ENCODE data around the gene NCCRP1. TPM values are rescaled to one million over a fixed set of nuclear protein-coding genes. Genes with fewer than 3 reads are reported as not detected.

The NCCRP1 gene
- total RNA-seq, 1 donor from 2014 or later: 9.5 TPM

DNA sequence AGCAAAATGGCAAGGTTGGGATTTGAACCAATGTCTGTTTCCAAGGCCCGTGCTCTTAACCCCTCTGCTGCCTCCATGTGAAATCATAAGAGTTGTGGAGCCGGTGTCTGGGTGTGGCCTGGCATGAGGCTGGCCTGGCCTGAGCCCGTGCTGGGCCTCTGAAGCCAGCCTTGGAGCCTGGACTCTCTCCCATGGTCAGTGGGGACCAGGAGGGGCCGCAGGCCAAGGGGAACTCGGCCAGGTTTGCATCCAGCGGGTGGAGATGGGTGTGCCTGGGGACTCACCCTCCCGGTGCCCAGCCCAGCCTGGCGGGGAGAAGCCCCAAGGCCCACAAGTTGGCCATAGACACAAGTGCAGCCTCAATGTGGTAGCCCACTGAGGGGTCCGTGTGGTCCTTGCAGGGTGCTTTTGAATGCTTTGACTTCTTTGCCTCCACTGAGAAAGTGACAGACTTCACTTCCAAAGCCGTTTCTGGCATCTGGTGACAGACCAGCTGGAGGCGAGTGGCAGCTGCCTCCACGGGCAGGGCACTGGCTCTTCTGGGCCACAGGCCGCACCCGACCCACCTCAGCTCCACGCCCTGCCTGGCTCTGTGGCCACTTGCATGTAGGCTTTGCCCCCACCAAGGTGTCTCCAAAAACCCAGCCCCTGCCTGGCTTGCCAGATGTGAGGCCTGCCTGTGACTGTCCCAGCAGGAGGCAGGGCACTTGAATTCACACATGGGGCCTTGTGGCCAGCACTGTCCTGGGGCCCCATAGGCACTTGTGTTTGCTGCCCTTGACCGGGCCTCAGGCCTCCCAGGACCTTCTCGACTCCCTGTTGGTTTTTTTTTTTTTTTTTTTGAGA, 26.2 kb upstream of the NCCRP1 start:
- Histone ChIP-seq H3K36me3 (ENCODE audit: control insufficient read depth, insufficient read depth, low read length) (peaks cover 13% of the 10 kb centered on the region), H3K27me3 (ENCODE audit: control insufficient read depth, insufficient read depth, low read length) (no peaks in the 10 kb centered on the region), H3K4me3 (ENCODE audit: low read depth, low read length) (no peak overlapping the region)
- TF ChIP-seq, protein P1, sequence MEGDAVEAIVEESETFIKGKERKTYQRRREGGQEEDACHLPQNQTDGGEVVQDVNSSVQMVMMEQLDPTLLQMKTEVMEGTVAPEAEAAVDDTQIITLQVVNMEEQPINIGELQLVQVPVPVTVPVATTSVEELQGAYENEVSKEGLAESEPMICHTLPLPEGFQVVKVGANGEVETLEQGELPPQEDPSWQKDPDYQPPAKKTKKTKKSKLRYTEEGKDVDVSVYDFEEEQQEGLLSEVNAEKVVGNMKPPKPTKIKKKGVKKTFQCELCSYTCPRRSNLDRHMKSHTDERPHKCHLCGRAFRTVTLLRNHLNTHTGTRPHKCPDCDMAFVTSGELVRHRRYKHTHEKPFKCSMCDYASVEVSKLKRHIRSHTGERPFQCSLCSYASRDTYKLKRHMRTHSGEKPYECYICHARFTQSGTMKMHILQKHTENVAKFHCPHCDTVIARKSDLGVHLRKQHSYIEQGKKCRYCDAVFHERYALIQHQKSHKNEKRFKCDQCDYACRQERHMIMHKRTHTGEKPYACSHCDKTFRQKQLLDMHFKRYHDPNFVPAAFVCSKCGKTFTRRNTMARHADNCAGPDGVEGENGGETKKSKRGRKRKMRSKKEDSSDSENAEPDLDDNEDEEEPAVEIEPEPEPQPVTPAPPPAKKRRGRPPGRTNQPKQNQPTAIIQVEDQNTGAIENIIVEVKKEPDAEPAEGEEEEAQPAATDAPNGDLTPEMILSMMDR (IDR thresholded peaks at IDR 0.05; ENCODE audit: insufficient read depth, low read length, severe bottlenecking): no peak
- DNase-seq (ENCODE audit: low read depth) (no peak), FAIRE-seq (no peak)

DNA sequence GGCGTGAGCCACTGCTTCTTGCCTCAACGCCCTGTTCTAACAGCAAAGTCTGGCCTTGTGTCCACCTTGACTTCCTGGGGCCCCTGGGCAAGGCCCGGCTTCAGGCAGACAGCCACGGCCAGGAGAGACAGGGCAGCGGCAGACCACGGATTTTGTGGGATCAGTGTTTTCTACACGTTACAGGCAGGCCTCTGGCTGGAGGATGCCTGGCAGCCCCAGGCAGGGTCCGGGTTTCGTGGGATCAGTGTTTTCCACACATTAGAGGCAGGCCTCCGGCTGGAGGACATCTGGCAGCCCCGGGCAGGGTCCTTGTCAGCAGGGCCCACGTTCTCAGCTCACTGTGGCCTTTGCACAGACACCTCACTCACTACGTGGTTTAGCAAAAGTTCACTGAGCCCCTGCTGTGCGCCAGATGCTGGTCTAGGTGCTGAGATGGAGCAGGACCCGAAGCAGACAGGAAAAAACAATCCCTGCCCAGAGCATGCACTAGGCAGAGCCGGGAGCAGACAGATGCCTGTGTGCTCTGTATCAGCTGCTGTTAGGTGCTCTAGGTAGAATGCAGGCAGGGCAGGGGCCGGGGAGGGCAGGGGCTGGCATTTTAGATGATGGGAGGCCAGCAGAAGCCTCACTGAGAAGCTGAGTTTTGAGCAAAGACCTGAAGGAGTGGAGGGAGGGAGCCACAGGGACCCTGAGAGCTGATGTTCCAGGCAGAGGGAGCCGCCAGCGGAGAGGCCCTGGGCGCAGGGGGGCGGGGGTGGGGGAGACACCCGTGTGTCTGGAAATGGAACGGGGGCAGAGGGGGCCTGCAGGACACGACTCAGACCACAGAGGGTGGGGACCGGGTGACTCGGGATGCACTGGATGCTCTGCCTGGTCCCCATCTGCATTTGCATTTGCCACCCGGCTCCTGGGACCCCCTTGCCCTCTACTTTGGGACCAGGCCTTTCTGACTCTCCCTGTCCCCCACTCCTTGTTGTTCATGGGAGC, 25.0 kb upstream of the NCCRP1 start:
- no peak for FAIRE-seq
- TF ChIP-seq, protein P1 (IDR thresholded peaks at IDR 0.05; ENCODE audit: insufficient read depth, low read length, severe bottlenecking): no peak

DNA sequence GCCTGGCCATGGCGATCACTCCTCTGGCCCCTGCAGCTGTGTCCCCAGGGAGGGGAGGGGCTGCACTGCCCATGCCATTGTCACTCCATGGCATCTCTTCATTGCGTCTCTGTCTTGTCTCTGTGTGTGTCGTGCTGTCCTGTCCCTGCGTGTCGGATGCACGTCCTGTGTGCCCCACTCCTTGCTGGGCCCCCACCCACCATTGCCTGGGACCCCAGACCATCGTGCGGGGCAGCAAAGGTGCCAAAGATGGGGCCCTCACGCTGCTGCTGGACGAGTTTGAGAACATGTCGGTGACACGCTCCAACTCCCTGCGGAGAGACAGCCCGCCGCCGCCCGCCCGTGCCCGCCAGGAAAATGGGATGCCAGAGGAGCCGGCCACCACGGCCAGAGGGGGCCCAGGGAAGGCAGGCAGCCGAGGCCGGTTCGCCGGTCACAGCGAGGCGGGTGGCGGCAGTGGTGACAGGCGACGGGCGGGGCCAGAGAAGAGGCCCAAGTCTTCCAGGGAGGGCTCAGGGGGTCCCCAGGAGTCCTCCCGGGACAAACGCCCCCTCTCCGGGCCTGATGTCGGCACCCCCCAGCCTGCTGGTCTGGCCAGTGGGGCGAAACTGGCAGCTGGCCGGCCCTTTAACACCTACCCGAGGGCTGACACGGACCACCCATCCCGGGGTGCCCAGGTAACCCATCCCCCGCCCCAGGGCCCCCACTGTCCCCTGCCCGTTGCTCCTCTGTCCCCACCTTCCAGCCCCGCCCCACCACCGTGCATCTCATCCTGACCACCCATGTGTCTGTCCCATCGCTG, 23.9 kb upstream of the NCCRP1 start:
- no peak for DNase-seq (ENCODE audit: low read depth)
- Histone ChIP-seq H3K36me3 (ENCODE audit: control insufficient read depth, insufficient read depth, low read length) (peaks cover 20% of the 10 kb centered on the region), H3K4me3 (ENCODE audit: low read depth, low read length) (no peak overlapping the region), H3K27me3 (ENCODE audit: control insufficient read depth, insufficient read depth, low read length) (no peaks in the 10 kb centered on the region)
- no peak for FAIRE-seq
- TF ChIP-seq, protein P1 (IDR thresholded peaks at IDR 0.05; ENCODE audit: insufficient read depth, low read length, severe bottlenecking): no peak

More for the DNA sequence above, 25.0 kb upstream of the NCCRP1 start:
- no peak for DNase-seq (ENCODE audit: low read depth)
- Histone ChIP-seq H3K36me3 (ENCODE audit: control insufficient read depth, insufficient read depth, low read length) (peaks cover 18% of the 10 kb centered on the region), H3K27me3 (ENCODE audit: control insufficient read depth, insufficient read depth, low read length) (no peaks in the 10 kb centered on the region), H3K4me3 (ENCODE audit: low read depth, low read length) (no peak overlapping the region)

DNA sequence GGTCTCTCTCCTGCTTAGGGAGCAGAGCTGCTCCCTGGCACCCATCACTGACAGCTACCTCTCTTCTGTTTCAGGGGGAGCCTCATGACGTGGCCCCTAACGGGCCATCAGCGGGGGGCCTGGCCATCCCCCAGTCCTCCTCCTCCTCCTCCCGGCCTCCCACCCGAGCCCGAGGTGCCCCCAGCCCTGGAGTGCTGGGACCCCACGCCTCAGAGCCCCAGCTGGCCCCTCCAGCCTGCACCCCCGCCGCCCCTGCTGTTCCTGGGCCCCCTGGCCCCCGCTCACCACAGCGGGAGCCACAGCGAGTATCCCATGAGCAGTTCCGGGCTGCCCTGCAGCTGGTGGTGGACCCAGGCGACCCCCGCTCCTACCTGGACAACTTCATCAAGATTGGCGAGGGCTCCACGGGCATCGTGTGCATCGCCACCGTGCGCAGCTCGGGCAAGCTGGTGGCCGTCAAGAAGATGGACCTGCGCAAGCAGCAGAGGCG, 23.2 kb upstream of the NCCRP1 start:
- H3K27me3 ChIP-seq (ENCODE audit: control insufficient read depth, insufficient read depth, low read length): no peaks in the 10 kb centered on the region
- TF ChIP-seq, protein P1 (IDR thresholded peaks at IDR 0.05; ENCODE audit: insufficient read depth, low read length, severe bottlenecking): no peak
- H3K36me3 ChIP-seq (ENCODE audit: control insufficient read depth, insufficient read depth, low read length): peaks cover 24% of the 10 kb centered on the region
- DNase-seq (ENCODE audit: low read depth): no peak
- FAIRE-seq: no peak
- H3K4me3 ChIP-seq (ENCODE audit: low read depth, low read length): no peak overlapping the region

DNA sequence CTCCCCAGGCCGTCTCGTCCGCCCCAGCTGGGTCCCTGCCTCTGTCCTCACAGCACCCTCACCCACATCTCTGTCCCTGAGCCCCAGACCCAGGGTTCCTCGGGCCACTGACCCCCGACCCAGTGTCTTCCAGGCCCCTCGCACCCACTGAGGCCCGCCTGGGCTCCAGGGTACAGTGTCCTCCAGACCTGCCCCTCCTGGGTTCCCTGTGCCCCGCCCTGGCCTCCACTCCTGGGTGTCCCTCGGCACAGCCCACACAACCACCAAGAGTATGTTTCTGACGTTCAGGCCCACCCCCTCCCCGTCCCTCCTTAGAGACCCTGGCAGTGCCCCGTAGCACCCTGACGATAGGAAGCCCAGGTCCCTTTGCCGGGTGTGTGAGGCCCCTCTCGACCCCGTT, 22.6 kb upstream of the NCCRP1 start:
- no peak for DNase-seq (ENCODE audit: low read depth)
- H3K4me3 ChIP-seq (ENCODE audit: low read depth, low read length): no peak overlapping the region
- no peaks in the 10 kb centered on the region for H3K27me3 ChIP-seq (ENCODE audit: control insufficient read depth, insufficient read depth, low read length)
- FAIRE-seq: no peak
- peaks cover 26% of the 10 kb centered on the region for H3K36me3 ChIP-seq (ENCODE audit: control insufficient read depth, insufficient read depth, low read length)
- TF ChIP-seq, protein P1 (IDR thresholded peaks at IDR 0.05; ENCODE audit: insufficient read depth, low read length, severe bottlenecking): no peak

All from bronchial epithelial cell (primary cell).